Activated T-helper 1 cell treated with anti-CD3 and anti-CD28 coated beads, Interleukin-12 subunit alpha, Interleukin-12 subunit beta, Interleukin-2, Interleukin-4 antibody, amounts not matched to agents 30 ng/mL and 10 ng/mL and 1 ng/mL, durations not matched to agents 14 hours and 24 hours and 36 hours (primary cell): ENCODE measurements around the gene TIMM10B. TPM values are rescaled to one million over a fixed set of nuclear protein-coding genes. Genes with fewer than 3 reads are reported as not detected.
"Not testable (repeated sequence)": the region's sequence is repeated elsewhere in the genome, so short reads cannot be mapped to it uniquely, and the experiment has no call there.

ENCODE experiments used
- DNase-seq: peaks from one replicate; pipeline ENCODE4 v3.0.0; 2021; ENCODE audit warnings: low spot score
- H3K27ac Mint-ChIP-seq: one replicate; pipeline ENCODE4 v1.8.0; 2021; ENCODE audit warnings: mild to moderate bottlenecking, mixed read lengths
- H3K27me3 Mint-ChIP-seq: one replicate; pipeline ENCODE4 v1.8.0; 2022; ENCODE audit warnings: mild to moderate bottlenecking, moderate library complexity, mixed read lengths; ENCODE audit not compliant: insufficient read depth
- H3K36me3 Mint-ChIP-seq: one replicate; pipeline ENCODE4 v1.8.0; 2021; ENCODE audit warnings: low read depth, mixed read lengths
- H3K4me1 Mint-ChIP-seq: one replicate; pipeline ENCODE4 v1.8.0; 2021; ENCODE audit warnings: low read depth, mixed read lengths
- H3K4me3 Mint-ChIP-seq: one replicate; pipeline ENCODE4 v1.8.0; 2021; ENCODE audit warnings: mild to moderate bottlenecking, moderate library complexity, mixed read lengths
- H3K9me3 Mint-ChIP-seq: one replicate; pipeline ENCODE4 v1.8.0; 2021; ENCODE audit warnings: mixed read lengths
- intact Hi-C: fragments of 100-400 bp; cut with micrococcal nuclease; formaldehyde crosslinking; loops from one replicate; pipeline ENCODE4 v1.15.1; 2024
- total RNA-seq: library from RNA; stranded (reverse); gene quantifications from 2 replicates; pipeline ENCODE4 v1.2.3, GENCODE V29; 2022

TIMM10B gene
- total RNA-seq, 1 donor from 2014 or later, result 42.7 TPM

DNA sequence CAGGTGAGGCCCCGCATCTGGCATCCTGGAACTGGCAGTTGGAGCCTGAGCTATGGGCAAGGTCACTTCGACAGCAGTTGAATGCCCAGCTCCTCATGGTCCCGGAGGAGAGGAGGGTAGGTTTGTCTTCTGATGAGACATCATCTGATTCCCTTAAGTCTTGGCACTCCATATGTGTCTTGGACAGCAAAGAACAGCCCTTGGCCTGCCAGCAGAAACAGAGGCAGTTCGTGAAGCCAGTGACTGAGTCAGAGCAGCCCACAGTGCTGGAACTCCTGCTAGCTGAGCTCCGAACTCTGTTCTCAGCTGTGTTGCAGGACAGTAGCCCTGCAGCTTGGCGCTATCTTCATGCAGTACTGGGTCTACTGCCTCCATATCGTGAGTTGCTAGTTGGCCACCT is 16.8 kb downstream of the TIMM10B start:
- H3K27ac Mint-ChIP-seq, result no peak overlapping the region
- no peak for DNase-seq
- no peaks in the 10 kb centered on the region for H3K27me3 Mint-ChIP-seq
- no peak overlapping the region for H3K4me3 Mint-ChIP-seq
- intact Hi-C loops, result no loop called here
- H3K36me3 Mint-ChIP-seq, result peaks cover 26% of the 10 kb centered on the region
- no peaks in the 10 kb centered on the region for H3K9me3 Mint-ChIP-seq
- no peaks in the 10 kb centered on the region for H3K4me1 Mint-ChIP-seq

DNA sequence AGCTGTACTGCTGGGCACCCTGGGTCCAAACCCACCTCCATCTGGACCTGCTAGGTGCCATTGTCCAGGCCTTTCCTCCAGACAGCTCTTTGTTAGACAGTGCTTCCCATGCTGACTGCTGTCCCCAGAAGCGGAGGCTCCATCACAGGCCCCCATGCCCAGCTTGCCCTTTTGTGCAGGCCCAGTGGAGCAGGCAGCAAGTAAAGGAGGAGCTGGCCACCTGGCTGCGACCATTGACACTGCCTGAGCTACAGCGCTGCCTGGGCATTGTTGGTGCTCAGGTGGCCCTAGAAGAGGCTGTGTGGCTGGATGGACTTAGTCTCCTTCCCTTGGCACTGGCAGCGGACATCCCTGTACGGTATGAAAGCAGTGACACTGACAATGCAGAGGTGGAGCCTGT is 17.2 kb downstream of the TIMM10B start:
- Mint-ChIP-seq H3K9me3 (no peaks in the 10 kb centered on the region), H3K27me3 (no peaks in the 10 kb centered on the region), H3K4me3 (no peak overlapping the region), H3K4me1 (no peaks in the 10 kb centered on the region), H3K27ac (no peak overlapping the region), H3K36me3 (peaks cover 29% of the 10 kb centered on the region)
- no peak for DNase-seq
- intact Hi-C loops, result no loop called here

DNA sequence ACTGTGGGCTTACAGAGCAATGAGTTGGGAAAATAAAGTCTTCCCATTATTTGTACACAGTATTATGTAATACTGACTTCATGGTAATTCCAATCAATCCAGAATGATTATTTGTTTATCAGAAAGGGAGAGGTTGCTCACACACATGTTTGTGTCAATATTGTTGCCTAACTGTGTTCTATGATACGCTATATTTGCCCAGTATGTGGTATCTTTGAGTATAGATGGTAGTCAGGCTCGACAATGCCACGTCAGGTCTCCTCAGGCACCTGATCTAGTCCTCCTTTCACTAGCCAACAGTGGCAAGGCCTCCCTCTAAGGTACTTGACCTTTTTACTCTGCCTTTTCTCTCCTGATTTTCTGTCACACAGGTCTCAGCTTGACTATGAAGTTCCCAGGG is 21.1 kb downstream of the TIMM10B start:
- DNase-seq, result no peak
- Mint-ChIP-seq H3K4me3 (no peak overlapping the region), H3K4me1 (no peaks in the 10 kb centered on the region), H3K27ac (no peak overlapping the region), H3K27me3 (no peaks in the 10 kb centered on the region), H3K9me3 (no peaks in the 10 kb centered on the region), H3K36me3 (peaks cover 26% of the 10 kb centered on the region)
- intact Hi-C loops, result no loop called here

DNA sequence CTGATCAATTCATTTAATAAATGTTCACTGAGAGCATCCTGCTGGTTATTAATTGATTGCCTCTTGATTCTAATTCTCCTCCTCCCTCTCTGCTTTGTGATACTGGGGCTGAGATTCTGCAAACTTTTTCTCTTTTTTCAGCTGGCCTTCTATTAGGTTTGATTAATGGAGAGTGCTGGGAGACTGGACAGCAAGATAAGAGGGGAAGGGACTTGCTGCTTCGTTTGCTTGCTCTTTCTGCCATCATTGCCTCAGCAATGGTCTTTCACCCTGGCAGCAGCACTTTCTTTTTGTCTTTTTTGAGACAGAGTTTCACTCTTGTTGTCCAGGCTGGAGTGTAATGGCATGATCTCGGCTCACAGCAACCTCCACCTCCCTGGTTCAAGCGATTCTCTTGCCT is 22.9 kb downstream of the TIMM10B start:
- Mint-ChIP-seq H3K4me3 (no peak overlapping the region), H3K9me3 (no peaks in the 10 kb centered on the region), H3K4me1 (no peaks in the 10 kb centered on the region), H3K27me3 (no peaks in the 10 kb centered on the region), H3K36me3 (peaks cover 22% of the 10 kb centered on the region), H3K27ac (no peak overlapping the region)
- intact Hi-C loops, result loop anchor here (2.0 kb wide), 1 partner anchor 65 kb away; no protein-coding TSS in a partner anchor
- no peak for DNase-seq

DNA sequence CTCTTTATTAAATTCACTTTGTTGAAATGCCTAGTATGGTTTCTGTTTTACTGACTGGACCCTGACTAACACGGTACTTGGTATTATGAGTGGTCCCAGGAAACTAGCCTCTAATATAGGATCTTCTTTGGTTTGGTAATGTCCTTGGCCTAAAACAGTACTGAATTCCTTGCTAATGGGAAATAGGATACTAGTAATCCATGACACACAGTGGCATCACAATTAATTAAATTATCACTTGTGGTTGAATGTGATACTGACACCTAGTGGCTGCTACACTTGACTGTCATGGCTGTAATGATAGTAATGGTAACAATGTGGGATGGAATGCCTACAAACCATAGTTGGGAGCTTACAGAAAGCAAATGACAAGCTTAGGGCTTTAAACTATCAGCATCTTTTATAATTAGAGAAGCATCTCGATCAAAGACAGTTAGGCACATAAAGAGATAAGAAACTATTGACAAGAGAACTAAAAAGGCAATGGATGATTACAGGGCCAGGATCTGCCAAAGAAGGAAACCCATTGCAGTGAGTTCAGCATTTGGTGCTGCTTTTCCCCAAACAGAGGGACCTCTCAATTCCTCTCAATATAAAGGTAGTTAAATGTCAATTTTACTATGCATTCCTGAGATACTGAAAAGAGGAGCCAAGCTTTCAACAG is 24.4 kb downstream of the TIMM10B start:
- Mint-ChIP-seq H3K27me3 (no peaks in the 10 kb centered on the region), H3K4me1 (no peaks in the 10 kb centered on the region), H3K4me3 (no peak overlapping the region), H3K36me3 (peaks cover 22% of the 10 kb centered on the region), H3K9me3 (no peaks in the 10 kb centered on the region), H3K27ac (no peak overlapping the region)
- DNase-seq, result no peak
- intact Hi-C loops, result loop anchor here (1.0 to 2.0 kb wide), 2 partner anchors 67 to 126 kb away; no protein-coding TSS in a partner anchor

DNA sequence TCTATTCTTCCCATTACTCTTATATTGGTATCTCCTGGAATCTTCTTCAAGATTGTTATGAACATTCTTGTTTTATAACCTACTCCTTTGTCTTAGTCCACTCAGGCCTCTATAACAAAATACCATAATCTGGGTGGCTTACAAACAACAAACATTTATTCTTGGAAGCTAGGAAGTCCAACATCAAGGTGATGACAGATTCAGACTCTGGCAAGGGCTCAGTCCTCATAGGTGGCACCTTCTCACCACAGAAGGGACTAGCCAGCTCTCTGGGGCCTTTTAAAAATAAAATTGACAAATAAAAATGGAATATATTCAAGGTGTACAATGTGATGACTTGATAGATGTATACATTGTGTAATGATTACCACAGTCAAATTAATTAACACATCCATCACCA is 35.6 kb downstream of the TIMM10B start:
- Mint-ChIP-seq H3K27ac (no peak overlapping the region), H3K36me3 (peaks cover 41% of the 10 kb centered on the region), H3K9me3 (no peaks in the 10 kb centered on the region), H3K4me1 (no peaks in the 10 kb centered on the region), H3K27me3 (no peaks in the 10 kb centered on the region), H3K4me3 (no peak overlapping the region)
- intact Hi-C loops, result no loop called here
- DNase-seq, result no peak

DNA sequence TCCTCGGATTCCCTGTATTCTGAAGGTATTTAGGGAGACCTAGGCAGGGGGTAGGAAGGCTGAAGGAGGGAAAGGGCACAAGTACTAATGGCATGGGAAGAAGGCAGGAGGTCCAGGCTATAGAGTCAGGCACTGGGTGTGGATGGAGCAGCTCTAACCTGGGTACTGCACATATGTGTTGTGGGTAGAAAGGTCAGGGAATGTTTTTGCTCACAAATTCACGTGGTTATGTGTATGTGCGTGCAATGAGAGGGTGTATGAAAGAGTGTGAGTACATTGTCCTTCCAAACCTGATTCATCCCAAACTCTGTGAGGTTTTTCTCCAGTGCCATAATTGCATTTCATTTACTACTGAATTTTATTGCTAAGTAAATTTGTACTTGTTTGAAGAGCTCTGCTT is 39.0 kb downstream of the TIMM10B start:
- H3K9me3 Mint-ChIP-seq, result no peaks in the 10 kb centered on the region

DNA sequence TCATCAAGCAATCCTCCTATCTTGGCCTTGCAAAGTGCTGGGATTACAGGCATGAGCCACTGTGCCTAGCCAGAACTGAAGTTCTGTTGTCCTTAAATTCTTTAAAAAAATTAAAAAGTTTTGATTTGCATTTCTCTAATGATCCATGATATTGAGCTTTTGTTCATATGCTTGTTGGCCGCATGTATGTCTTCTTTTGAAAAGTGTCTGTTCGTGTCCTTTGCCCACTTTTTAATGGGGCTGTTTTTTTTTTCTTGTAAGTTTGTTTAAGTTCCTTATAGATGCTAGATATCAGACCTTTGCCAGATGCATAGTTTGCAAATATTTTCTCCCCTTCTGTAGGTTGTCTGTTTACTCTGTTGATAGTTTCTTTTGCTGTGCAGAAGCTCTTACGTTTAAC is 40.6 kb downstream of the TIMM10B start:
- DNase-seq, H3K4me3 Mint-ChIP-seq, intact Hi-C loops, H3K27me3 Mint-ChIP-seq, H3K9me3 Mint-ChIP-seq, H3K27ac Mint-ChIP-seq: not testable (repeated sequence)
- Mint-ChIP-seq H3K4me1 (peaks cover 34% of the 10 kb centered on the region), H3K36me3 (peaks cover 35% of the 10 kb centered on the region)

More for the DNA sequence above, 39.0 kb downstream of the TIMM10B start:
- no peak overlapping the region for H3K4me3 Mint-ChIP-seq
- H3K36me3 Mint-ChIP-seq, result peaks cover 41% of the 10 kb centered on the region
- intact Hi-C loops, result no loop called here
- H3K27me3 Mint-ChIP-seq, result peaks cover 2% of the 10 kb centered on the region
- no peak overlapping the region for H3K27ac Mint-ChIP-seq
- H3K4me1 Mint-ChIP-seq, result peaks cover 19% of the 10 kb centered on the region
- no peak for DNase-seq

DNA sequence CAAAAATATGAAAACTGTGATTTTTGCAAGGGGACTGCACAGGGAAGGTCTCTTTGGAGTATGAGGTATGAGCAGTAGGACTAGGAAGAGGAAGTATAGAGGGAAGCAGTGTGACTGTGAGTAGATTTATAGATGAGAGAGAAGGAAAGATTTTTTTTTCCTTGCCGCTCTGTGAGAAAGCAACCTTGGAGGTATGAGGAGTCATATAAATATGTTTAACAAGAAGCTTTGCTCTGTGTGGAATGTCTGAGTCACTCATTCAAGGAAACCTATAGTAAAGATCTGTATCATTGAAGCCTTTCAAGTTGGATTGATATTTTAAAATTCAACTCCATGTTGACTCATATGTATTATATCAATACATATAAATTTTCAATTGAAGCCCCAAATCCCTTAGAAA is 42.0 kb downstream of the TIMM10B start:
- Mint-ChIP-seq H3K27ac (peak overlapping the region; percentile 4), H3K27me3 (peaks cover 2% of the 10 kb centered on the region), H3K36me3 (peaks cover 37% of the 10 kb centered on the region), H3K4me3 (no peak overlapping the region), H3K4me1 (peaks cover 39% of the 10 kb centered on the region), H3K9me3 (no peaks in the 10 kb centered on the region)
- intact Hi-C loops, result loop anchor here (1.0 kb wide), 2 partner anchors 84 to 160 kb away; partner anchors contain the start of gene MRPL17
- no peak for DNase-seq

DNA sequence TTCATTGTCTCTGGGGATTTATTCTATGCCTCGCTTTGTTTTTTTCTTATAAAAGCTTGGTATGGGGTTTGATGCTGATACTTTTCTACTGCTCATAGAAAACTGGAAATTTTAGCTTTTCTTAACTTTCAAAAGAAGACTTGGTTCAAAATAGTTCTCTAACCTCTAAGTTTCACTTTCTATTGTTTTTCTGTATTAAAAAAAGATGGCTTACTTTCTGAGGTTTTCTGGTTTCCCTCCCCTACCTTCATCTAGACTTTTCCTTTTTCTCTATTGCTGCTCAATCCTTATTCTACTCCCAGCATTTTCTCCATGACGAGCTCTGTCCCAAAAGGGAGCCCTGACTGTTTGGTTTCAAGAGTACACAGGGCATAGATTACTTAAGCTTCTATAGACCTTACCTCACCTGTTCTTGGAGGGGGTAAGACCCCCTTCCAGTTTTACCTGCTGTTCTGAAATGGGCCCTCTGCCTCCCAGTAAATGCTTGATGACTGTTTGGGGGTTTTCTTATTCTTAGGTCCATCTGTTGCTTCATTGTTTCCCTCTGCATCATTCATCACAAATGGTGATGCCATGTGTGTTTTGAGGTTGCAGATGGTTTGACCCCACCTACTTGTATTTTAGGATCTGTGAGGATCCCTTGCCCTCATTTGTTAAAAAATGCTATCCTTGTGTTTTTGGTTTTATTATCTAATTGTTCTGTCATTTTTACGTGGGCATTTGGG is 45.3 kb downstream of the TIMM10B start:
- H3K27me3 Mint-ChIP-seq, result peaks cover 2% of the 10 kb centered on the region
- DNase-seq, result no peak
- no peaks in the 10 kb centered on the region for H3K9me3 Mint-ChIP-seq
- peaks cover 39% of the 10 kb centered on the region for H3K4me1 Mint-ChIP-seq
- peaks cover 26% of the 10 kb centered on the region for H3K36me3 Mint-ChIP-seq
- peak overlapping the region; percentile 26 for H3K4me3 Mint-ChIP-seq
- H3K27ac Mint-ChIP-seq, result peak overlapping the region; percentile 59
- intact Hi-C loops, result loop anchor here (1.0 kb wide), 1 partner anchor 77 kb away; the partner anchor contains the start of genes ILK and RRP8

DNA sequence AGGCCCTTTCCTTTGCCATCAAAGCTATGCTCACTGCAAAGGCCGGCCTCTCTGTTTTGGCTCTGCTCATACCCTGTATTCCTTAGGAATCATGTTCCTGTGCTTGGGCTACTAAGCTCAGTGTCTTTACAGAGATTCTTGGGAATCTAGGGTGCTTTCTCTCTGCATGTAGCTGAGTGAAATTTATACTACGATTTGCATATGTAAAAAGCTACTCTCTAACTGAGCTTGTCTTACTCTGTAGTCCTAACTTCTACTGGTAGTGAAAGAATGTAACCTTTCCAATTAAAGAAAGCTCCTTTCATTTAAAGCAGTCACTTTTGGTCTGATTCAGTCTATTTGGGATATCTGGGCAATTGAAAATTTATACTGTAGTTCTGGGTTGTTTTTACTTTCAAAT is 48.0 kb downstream of the TIMM10B start:
- Mint-ChIP-seq H3K27me3 (no peaks in the 10 kb centered on the region), H3K27ac (no peak overlapping the region), H3K4me1 (peaks cover 30% of the 10 kb centered on the region), H3K4me3 (no peak overlapping the region), H3K36me3 (peaks cover 27% of the 10 kb centered on the region), H3K9me3 (no peaks in the 10 kb centered on the region)
- DNase-seq, result no peak
- intact Hi-C loops, result no loop called here

DNA sequence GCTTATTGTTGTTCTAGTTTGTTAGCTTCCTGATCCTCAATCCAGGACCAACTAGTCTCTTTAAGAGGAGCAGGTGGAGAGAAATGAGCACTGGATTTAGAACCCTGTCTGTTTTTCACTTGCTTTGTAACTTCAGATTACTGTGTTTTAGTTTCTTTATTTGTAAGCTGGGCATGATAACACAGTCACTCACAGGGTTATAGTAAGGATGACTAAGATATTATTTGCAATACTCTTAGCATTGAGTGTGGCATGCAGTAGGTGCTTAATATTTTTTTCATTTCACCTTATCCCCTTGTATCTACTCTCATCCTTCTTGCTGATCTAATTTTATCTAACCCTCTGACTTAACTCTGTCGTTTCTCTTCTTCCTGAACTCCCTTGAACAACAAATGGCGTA is 49.5 kb downstream of the TIMM10B start:
- peaks cover 20% of the 10 kb centered on the region for H3K36me3 Mint-ChIP-seq
- no peak for DNase-seq
- H3K4me3 Mint-ChIP-seq, result no peak overlapping the region
- no peaks in the 10 kb centered on the region for H3K9me3 Mint-ChIP-seq
- intact Hi-C loops, result loop anchor here (1.0 to 2.0 kb wide), 6 partner anchors 50 to 226 kb away; partner anchors contain the start of genes ARFIP2, ILK, MRPL17 and RRP8
- peaks cover 16% of the 10 kb centered on the region for H3K4me1 Mint-ChIP-seq
- H3K27me3 Mint-ChIP-seq, result no peaks in the 10 kb centered on the region
- H3K27ac Mint-ChIP-seq, result no peak overlapping the region

DNA sequence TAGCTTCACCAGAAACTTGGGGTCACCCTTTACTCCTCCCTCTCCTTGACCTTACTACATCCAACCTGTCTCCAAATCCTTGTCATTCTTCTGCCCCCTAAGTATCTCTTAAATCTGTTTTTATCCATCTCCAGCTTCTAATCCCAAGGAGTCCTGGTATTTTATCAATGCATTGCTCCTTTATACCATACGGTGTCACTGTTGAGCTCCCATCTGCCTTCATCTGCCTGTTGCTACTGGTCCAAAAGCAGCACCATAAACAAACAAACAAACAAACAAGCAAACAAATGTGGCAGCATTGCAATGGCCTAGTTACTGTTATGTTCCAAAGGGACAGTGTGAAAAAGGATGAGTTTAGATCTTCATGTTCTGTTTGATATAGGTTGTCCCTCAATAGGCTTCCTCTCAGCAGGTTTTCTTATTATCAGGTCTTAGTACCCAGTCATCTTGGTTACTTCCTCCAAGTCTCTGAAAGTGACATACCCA is 50.0 kb downstream of the TIMM10B start:
- Mint-ChIP-seq H3K27me3 (no peaks in the 10 kb centered on the region), H3K4me3 (no peak overlapping the region), H3K4me1 (peaks cover 12% of the 10 kb centered on the region), H3K9me3 (no peaks in the 10 kb centered on the region), H3K36me3 (peaks cover 20% of the 10 kb centered on the region), H3K27ac (no peak overlapping the region)
- DNase-seq, result peak; percentile 16
- intact Hi-C loops, result loop anchor here (1.0 to 2.0 kb wide), 6 partner anchors 51 to 226 kb away; partner anchors contain the start of genes ARFIP2, ILK, MRPL17 and RRP8
